ENCODE data around the gene DARS1.

The DARS1 gene

DNA sequence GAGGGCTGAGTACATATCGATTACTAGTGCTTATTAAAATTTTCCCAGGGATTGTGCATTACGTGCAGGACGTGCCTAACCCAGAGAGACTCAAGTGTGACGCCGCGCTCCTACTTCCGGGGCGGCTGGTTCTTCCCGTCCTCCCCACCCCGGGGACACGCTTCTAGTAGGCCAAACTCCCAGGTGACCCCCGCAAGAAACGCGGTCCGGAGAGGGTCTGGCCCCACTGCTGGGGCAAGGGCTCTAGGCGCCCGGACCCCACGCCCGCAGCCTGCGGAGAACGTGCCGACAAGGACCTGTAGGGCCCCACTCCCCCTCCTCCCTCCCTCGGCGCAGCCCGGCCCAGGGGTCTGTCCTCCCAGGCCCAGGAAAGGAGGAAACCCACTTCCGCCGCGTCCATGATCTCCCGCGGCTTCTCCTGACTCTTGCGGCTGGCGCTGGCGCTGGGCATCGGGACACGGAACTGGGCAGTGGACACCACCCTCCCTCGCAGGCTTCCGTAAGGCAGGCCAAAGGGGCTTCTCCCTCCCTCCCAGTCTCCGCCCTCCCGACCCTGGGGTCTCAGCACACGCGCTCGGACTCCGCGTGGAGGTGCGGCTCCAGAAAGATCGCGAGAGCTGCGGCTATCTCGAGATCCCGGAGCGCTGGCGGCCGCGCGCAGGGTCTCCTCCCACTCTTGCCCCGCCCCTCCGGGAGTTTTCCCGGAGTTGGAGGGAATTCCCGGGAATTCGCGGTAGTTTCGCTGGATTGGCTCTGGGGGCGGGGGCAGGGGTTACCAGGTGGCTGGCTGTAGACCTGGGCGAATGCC lies at the start of gene DARS1:
Gene DARS1, minus strand, starts transcription at position 609 of the 808 bp plus-strand sequence. Its CDS starts 158 bp downstream, at position 451.
- H3K9me3 Mint-ChIP-seq, result no peaks in the 10 kb centered on the region
- peak within 1 kb of the TSS; percentile 98 for H3K27ac Mint-ChIP-seq (ENCODE audit: low read depth)
- DNase-seq (ENCODE audit: low spot score in 2 of 2), result peak; percentile 59 to 66
- H3K4me3 Mint-ChIP-seq, result peak within 1 kb of the TSS; percentile 88
- no peaks in the 10 kb centered on the region for H3K27me3 Mint-ChIP-seq
- ATAC-seq (replicated peaks; ENCODE audit: extremely low read depth, poor library complexity, severe bottlenecking), result peak; percentile 78
- H3K36me3 Mint-ChIP-seq (ENCODE audit: insufficient read depth), result peaks cover 23% of the 10 kb centered on the region
- peaks cover 39% of the 10 kb centered on the region for H3K4me1 Mint-ChIP-seq

DNA sequence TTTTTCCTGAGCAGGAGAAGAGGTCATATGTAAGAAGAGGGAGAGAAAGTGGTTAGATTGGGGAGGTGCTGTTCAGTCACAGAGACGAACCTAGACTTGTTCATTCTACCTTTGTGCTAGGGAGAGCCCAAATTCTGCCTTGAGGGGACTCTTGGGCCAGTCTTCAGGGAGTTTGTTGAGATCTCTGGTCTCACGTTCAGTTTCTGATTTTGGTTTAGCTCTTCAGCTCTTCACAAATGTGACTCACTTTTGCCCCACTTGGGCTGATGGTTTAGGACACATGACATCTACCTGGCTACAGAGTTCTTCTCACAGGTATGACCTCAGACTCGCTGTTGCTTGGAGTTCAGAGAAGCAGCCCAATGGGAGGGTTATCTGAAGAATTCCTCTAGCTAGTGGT lies 49.2 kb upstream of the DARS1 start:
- H3K27ac Mint-ChIP-seq (ENCODE audit: low read depth), result no peak overlapping the region
- H3K4me1 Mint-ChIP-seq, result no peaks in the 10 kb centered on the region
- H3K9me3 Mint-ChIP-seq, result no peaks in the 10 kb centered on the region
- no peaks in the 10 kb centered on the region for H3K27me3 Mint-ChIP-seq
- no peak overlapping the region for H3K4me3 Mint-ChIP-seq
- ATAC-seq (replicated peaks; ENCODE audit: extremely low read depth, poor library complexity, severe bottlenecking) (no peak), DNase-seq (ENCODE audit: low spot score in 2 of 2) (no peak)
- H3K36me3 Mint-ChIP-seq (ENCODE audit: insufficient read depth), result no peaks in the 10 kb centered on the region

DNA sequence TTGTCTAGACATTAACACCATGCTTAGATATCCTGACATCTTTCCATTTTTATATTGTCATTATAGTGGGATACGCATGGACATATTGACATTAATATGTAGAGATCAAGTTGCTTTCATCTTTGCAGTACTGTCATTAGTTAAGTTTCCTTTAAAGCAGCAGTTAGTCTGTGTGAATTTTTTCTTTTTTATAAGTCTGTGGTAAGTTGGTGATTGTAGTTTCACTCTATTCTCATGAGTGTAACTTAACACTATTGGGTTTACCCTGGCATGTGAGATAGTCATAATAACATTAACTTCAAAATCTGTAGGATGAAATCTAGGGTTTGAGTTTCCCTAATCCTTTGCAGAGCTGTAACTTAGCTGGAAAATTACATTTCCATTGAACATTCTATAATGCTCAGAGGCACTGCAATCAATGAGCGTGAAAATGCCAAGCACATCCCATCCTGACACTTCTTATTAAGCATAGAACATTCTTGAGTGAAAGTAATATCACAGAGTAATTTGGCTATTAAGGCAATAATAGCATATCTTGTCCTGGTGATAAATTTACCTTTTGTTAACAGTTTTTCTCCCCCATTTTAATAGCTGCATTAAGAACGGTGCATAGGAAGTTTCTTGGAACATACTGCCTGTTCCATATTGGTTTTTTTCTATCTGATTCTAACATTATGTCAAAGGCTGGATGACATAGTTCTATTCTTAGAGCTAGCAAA lies 47.5 kb upstream of the DARS1 start:
- no peak overlapping the region for H3K4me3 Mint-ChIP-seq

DNA sequence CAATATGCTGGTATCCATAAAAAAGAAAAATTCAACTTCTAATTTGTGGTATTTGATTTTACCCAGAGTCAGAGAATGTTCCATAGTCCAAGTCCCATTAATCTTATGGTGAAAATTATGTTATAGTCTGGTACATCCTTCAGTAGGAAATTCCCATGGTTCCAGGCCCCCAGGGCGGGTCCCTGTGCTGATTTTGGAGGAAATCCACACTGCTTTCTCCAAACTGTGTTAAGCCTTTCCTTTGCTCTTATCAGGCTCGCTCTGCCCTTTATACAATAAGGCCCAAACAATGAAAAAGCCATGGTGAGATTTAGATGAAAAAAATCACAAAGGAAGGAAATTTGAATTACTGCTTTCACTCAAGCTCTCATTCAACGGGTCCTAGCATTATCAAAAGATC lies 46.8 kb upstream of the DARS1 start:
- no peaks in the 10 kb centered on the region for H3K9me3 Mint-ChIP-seq
- no peaks in the 10 kb centered on the region for H3K4me1 Mint-ChIP-seq
- DNase-seq (ENCODE audit: low spot score in 2 of 2) (no peak), ATAC-seq (replicated peaks; ENCODE audit: extremely low read depth, poor library complexity, severe bottlenecking) (no peak)
- no peak overlapping the region for H3K4me3 Mint-ChIP-seq
- no peaks in the 10 kb centered on the region for H3K27me3 Mint-ChIP-seq
- H3K36me3 Mint-ChIP-seq (ENCODE audit: insufficient read depth), result no peaks in the 10 kb centered on the region
- no peak overlapping the region for H3K27ac Mint-ChIP-seq (ENCODE audit: low read depth)

More for the DNA sequence above, 47.5 kb upstream of the DARS1 start:
- Mint-ChIP-seq H3K9me3 (no peaks in the 10 kb centered on the region), H3K27me3 (no peaks in the 10 kb centered on the region), H3K36me3 (ENCODE audit: insufficient read depth) (no peaks in the 10 kb centered on the region), H3K4me1 (no peaks in the 10 kb centered on the region), H3K27ac (ENCODE audit: low read depth) (no peak overlapping the region)
- no peak for DNase-seq (ENCODE audit: low spot score in 2 of 2)
- ATAC-seq (replicated peaks; ENCODE audit: extremely low read depth, poor library complexity, severe bottlenecking), result no peak

DNA sequence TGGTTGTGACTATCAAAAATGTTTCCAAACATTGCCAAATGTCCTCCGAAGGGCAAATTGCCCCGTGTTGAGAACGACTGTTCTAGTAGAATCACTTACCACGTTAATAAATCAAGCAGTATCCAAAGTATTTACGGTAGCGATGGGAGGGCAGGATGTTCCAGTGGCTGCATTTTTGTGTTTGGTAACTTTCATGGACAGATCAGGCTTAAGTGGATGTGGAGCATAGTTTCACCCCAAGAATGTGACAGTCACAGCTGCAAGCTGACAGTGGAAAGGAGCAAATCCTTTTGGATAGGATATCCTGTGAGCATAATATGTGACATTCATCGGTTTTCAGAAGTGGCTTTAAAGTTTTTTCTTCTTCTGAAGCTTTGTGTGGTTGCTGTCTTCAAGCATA lies 46.3 kb upstream of the DARS1 start:
- H3K4me1 Mint-ChIP-seq, result no peaks in the 10 kb centered on the region
- no peak for DNase-seq (ENCODE audit: low spot score in 2 of 2)
- H3K9me3 Mint-ChIP-seq, result no peaks in the 10 kb centered on the region

DNA sequence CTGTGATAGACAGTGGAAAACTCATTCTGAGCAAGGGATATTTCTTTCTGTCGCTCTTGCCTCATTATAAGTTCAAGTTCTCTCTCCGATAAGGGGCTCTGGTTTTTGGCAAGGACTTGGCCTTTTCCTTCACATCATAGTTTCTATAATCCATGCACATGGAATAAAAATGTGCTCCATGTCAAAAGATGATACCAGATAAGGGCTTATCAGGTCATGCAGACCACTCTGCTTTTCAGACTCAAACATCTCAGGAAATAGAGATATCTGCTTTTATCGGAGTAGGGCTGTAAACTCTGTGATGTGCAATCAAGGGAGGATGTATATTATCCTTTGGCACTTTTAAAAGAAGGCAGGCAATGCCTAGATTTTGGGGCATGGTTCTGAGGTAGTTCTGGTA lies 45.0 kb upstream of the DARS1 start:
- Mint-ChIP-seq H3K36me3 (ENCODE audit: insufficient read depth) (no peaks in the 10 kb centered on the region), H3K4me3 (no peak overlapping the region), H3K27ac (ENCODE audit: low read depth) (no peak overlapping the region), H3K9me3 (no peaks in the 10 kb centered on the region), H3K4me1 (no peaks in the 10 kb centered on the region), H3K27me3 (no peaks in the 10 kb centered on the region)
- no peak for ATAC-seq (replicated peaks; ENCODE audit: extremely low read depth, poor library complexity, severe bottlenecking)
- DNase-seq (ENCODE audit: low spot score in 2 of 2), result no peak

More for the DNA sequence above, 46.3 kb upstream of the DARS1 start:
- no peaks in the 10 kb centered on the region for H3K27me3 Mint-ChIP-seq
- H3K36me3 Mint-ChIP-seq (ENCODE audit: insufficient read depth), result no peaks in the 10 kb centered on the region
- H3K4me3 Mint-ChIP-seq, result no peak overlapping the region
- H3K27ac Mint-ChIP-seq (ENCODE audit: low read depth), result no peak overlapping the region
- no peak for ATAC-seq (replicated peaks; ENCODE audit: extremely low read depth, poor library complexity, severe bottlenecking)

DNA sequence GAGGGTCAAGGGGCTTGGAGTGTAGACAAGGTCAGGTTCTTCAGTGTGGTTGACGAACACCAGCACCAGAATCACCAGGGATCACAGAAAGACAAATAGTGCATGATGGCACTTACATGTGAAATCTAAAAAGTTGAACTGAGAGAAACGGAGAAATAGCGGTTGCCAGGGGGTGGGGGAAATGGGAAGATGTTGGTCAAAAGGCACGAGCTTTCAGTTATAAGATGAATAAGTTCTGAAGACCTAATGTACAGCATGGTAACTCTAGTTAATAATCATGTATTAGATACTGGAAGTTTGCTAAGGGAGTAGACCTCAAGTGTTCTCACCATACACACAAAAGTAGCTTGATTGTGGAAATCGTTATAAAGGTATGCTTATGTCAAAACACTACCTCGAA lies 43.7 kb upstream of the DARS1 start:
- Mint-ChIP-seq H3K4me1 (no peaks in the 10 kb centered on the region), H3K9me3 (no peaks in the 10 kb centered on the region), H3K27ac (ENCODE audit: low read depth) (no peak overlapping the region), H3K36me3 (ENCODE audit: insufficient read depth) (no peaks in the 10 kb centered on the region), H3K27me3 (no peaks in the 10 kb centered on the region), H3K4me3 (no peak overlapping the region)
- ATAC-seq (replicated peaks; ENCODE audit: extremely low read depth, poor library complexity, severe bottlenecking) (no peak), DNase-seq (ENCODE audit: low spot score in 2 of 2) (no peak)

DNA sequence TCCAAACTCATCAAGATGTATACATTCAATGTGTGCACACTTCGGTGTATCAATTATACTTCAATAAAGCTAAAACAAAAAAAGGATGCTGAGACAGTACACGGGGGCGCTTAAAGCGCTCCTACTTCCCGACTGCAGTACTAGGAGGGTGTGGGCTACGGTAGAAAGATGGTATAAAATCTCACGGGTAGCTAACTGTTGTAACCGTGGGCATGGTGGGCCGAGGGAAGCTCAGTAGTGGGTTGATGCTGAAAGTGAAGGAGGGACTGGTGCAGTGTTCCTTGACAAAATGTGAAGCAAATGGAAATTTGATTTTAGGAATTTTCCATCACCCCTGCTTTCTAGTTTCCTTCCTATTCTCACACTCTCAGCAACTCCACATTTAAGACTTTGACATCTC lies 42.6 kb upstream of the DARS1 start:
- ATAC-seq (replicated peaks; ENCODE audit: extremely low read depth, poor library complexity, severe bottlenecking) (no peak), DNase-seq (ENCODE audit: low spot score in 2 of 2) (no peak)
- H3K27ac Mint-ChIP-seq (ENCODE audit: low read depth), result no peak overlapping the region
- H3K4me1 Mint-ChIP-seq, result no peaks in the 10 kb centered on the region
- H3K27me3 Mint-ChIP-seq, result no peaks in the 10 kb centered on the region
- no peaks in the 10 kb centered on the region for H3K36me3 Mint-ChIP-seq (ENCODE audit: insufficient read depth)
- H3K9me3 Mint-ChIP-seq, result no peaks in the 10 kb centered on the region
- H3K4me3 Mint-ChIP-seq, result no peak overlapping the region

DNA sequence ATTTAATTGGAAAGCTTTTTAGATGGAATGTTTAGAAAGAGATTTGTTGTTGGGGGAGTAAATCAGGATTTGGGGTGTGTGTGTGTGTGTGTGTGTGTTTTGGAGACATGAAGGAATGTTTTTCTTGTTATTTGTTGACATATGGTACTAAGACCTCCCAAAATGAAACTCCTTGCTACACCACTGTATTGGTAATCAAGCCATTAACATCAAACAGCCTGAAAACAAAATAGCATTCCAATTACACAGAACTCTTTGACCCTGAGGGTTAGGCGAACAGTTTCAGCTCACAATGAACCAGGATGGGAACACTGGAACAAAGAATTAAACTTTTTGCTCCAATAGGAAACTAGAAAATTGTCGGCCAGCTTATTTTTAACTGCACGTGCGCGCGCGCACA lies 41.7 kb upstream of the DARS1 start:
- Mint-ChIP-seq H3K27ac (ENCODE audit: low read depth) (no peak overlapping the region), H3K4me3 (no peak overlapping the region), H3K4me1 (no peaks in the 10 kb centered on the region), H3K27me3 (no peaks in the 10 kb centered on the region), H3K9me3 (no peaks in the 10 kb centered on the region), H3K36me3 (ENCODE audit: insufficient read depth) (no peaks in the 10 kb centered on the region)
- ATAC-seq (replicated peaks; ENCODE audit: extremely low read depth, poor library complexity, severe bottlenecking) (no peak), DNase-seq (ENCODE audit: low spot score in 2 of 2) (no peak)

DNA sequence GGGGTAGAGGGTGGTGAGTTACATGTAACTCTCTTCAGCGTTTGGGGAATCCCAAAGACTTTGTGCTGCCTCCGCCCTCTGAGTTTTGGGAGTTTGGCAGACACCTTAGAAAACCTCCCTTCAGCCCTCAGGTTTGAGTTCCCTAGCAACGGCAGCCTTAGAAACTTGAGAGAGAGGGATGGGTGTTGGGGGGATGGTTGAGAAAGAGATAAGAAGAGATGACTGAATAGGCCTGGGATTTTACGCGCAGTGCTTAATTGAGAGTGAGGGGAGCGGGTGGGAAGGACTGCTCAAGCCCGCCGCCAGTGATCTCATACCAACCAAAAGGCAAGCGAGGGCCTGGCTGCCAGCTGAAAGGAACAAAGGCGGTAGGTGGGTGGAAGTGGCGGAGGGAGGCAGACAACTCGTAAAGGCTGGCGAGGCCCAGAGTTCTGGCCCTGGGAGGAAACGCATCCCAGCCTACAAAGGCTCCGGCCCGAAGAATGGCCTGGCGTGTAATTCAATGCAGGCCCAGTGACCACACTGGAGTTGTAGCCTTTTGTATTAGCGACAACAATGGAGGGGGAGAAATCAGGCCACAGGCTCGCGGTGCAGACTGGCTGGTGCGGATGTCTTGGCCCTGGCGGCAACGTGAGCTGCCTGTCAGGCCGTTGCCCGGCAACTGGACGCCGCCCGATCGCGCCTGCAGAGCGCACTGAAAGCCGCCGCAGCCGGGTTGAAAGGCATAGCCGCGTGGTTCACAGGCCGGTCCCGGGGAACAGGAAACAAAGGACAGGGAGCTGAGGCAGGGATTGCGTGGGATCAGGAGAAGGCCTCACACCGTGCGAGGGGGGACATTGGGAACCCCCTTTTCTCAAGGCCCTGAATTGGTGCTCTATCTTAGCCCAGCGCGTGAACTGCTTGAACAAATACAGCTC lies 39.9 kb upstream of the DARS1 start:
- DNase-seq (ENCODE audit: low spot score in 2 of 2) (no peak), ATAC-seq (replicated peaks; ENCODE audit: extremely low read depth, poor library complexity, severe bottlenecking) (no peak)
- Mint-ChIP-seq H3K27ac (ENCODE audit: low read depth) (no peak overlapping the region), H3K27me3 (no peaks in the 10 kb centered on the region), H3K9me3 (no peaks in the 10 kb centered on the region), H3K4me3 (no peak overlapping the region), H3K4me1 (no peaks in the 10 kb centered on the region), H3K36me3 (ENCODE audit: insufficient read depth) (no peaks in the 10 kb centered on the region)

DNA sequence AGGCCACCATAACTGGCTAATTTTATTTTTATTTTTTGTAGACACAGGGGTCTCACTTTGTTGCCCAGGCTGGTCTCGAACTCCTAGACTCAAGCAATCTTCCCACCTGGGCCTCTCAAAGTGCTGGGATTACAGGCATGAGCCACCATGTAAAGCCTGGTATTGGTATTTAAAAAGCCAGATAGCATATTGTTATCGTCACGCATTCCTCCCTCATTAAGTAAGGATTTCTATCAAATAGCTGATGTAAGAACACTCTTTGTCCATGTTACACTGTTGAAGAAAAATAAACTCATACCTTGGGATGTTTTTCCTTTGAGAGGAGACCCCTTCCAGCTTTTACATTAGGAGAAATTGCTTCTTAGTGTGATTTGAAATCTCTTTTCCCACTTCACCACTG lies 39.2 kb upstream of the DARS1 start:
- Mint-ChIP-seq H3K36me3 (ENCODE audit: insufficient read depth) (no peaks in the 10 kb centered on the region), H3K4me3 (no peak overlapping the region), H3K4me1 (no peaks in the 10 kb centered on the region), H3K27me3 (no peaks in the 10 kb centered on the region), H3K9me3 (no peaks in the 10 kb centered on the region), H3K27ac (ENCODE audit: low read depth) (no peak overlapping the region)
- no peak for ATAC-seq (replicated peaks; ENCODE audit: extremely low read depth, poor library complexity, severe bottlenecking)
- no peak for DNase-seq (ENCODE audit: low spot score in 2 of 2)

DNA sequence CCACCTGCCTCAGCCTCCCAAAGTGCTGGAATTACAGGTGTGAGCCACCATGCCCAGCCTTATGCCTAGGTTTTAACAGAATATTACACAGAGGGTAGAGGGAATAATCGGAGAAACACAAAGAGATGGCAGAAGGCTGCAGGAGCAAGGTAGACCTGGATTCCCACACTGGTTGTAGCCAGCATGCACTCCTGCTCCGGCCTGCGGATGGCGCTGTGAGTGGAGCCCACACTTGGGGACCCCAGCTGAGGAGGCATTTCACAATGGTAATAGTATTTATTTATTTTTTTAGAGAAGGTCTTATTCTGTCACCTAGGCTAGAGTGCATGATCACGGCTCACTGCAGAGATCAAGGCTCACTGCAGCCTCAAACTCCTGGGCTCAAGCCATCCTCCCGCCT lies 38.8 kb upstream of the DARS1 start:
- Mint-ChIP-seq H3K27ac (ENCODE audit: low read depth) (no peak overlapping the region), H3K4me1 (no peaks in the 10 kb centered on the region), H3K4me3 (no peak overlapping the region), H3K9me3 (no peaks in the 10 kb centered on the region), H3K36me3 (ENCODE audit: insufficient read depth) (no peaks in the 10 kb centered on the region), H3K27me3 (no peaks in the 10 kb centered on the region)
- no peak for ATAC-seq (replicated peaks; ENCODE audit: extremely low read depth, poor library complexity, severe bottlenecking)
- DNase-seq (ENCODE audit: low spot score in 2 of 2), result no peak
